HFFc6 (cell line): ENCODE measurements around the gene TRPT1. TPM values are rescaled to one million over a fixed set of nuclear protein-coding genes. Genes with fewer than 3 reads are reported as not detected.

Experiments used
- DNase-seq: peaks from one replicate; pipeline ENCODE4 v3.0.0-alpha.2; 2018
- H3K27ac Mint-ChIP-seq: 2 replicates; pipeline ENCODE4 v1.8.0; 2020; ENCODE audit warnings: mild to moderate bottlenecking, mixed read lengths
- H3K27me3 Mint-ChIP-seq: 2 replicates; pipeline ENCODE4 v1.8.0; 2021; ENCODE audit warnings: mild to moderate bottlenecking, moderate library complexity, mixed read lengths; ENCODE audit not compliant: insufficient read depth
- H3K36me3 Mint-ChIP-seq: 2 replicates; pipeline ENCODE4 v1.8.0; 2021; ENCODE audit warnings: low read depth, mixed read lengths
- H3K4me1 Mint-ChIP-seq: 2 replicates; pipeline ENCODE4 v1.8.0; 2020; ENCODE audit warnings: low read depth, mixed read lengths
- H3K4me3 Mint-ChIP-seq: 2 replicates; pipeline ENCODE4 v1.8.0; 2020; ENCODE audit warnings: mild to moderate bottlenecking, moderate library complexity, mixed read lengths
- H3K9me3 Mint-ChIP-seq: 2 replicates; pipeline ENCODE4 v1.8.0; 2020; ENCODE audit warnings: mild to moderate bottlenecking, mixed read lengths
- CTCF ChIP-seq: fragments of 200-600 bp; sonication (generic); IDR thresholded peaks from 2 replicates; pipeline ENCODE4 v1.5.0; 2021; ENCODE audit warnings: antibody characterized with exemption, mild to moderate bottlenecking
- total RNA-seq, 6 experiments: library from RNA; stranded (reverse); fragmentation: NEBNext Ultra II Directional; extraction: Animal tissue kit (Norgen Biotek cat#: 25700); gene quantifications; 2 replicates in 1 of 6; 3 replicates in 5 of 6; pipeline ENCODE4 v1.2.3, GENCODE V29; 2021

The TRPT1 gene
- total RNA-seq, 6 experiments from 2014 or later: 32.6 to 41.1 (median 39.7) TPM

- Mint-ChIP-seq H3K27me3 (no peaks in the 10 kb centered on the region; the same call in 1 of the 2 replicates), H3K4me1 (peaks cover 47% of the 10 kb centered on the region), H3K36me3 (peaks cover 11% of the 10 kb centered on the region; the same call in 1 of the 2 replicates), H3K9me3 (no peaks in the 10 kb centered on the region), H3K27ac (peak overlapping the region; percentile 97), H3K4me3 (peak overlapping the region; percentile 96)
- TF ChIP-seq CTCF: peak; percentile 10; the same call in 1 of the 2 replicates
- DNase-seq: peak; percentile 85
Measured at GRCh38 chr11:64185175-64185692, 40.8 kb downstream of the TRPT1 start.

- no peak for TF ChIP-seq CTCF
- DNase-seq: no peak
- Mint-ChIP-seq H3K27me3 (no peaks in the 10 kb centered on the region; the same call in 1 of the 2 replicates), H3K9me3 (no peaks in the 10 kb centered on the region), H3K36me3 (peaks cover 13% of the 10 kb centered on the region; the same call in 1 of the 2 replicates), H3K4me3 (peak overlapping the region; percentile 96), H3K27ac (no peak overlapping the region; the same call in 1 of the 2 replicates), H3K4me1 (peaks cover 41% of the 10 kb centered on the region)
Measured at GRCh38 chr11:64183890-64184289, 42.1 kb downstream of the TRPT1 start.

- Mint-ChIP-seq H3K4me1 (peaks cover 41% of the 10 kb centered on the region), H3K4me3 (peak overlapping the region; percentile 86), H3K27me3 (peaks cover 1% of the 10 kb centered on the region; the same call in 1 of the 2 replicates), H3K36me3 (peaks cover 25% of the 10 kb centered on the region), H3K9me3 (no peaks in the 10 kb centered on the region), H3K27ac (peak overlapping the region; percentile 90)
- no peak for TF ChIP-seq CTCF
- DNase-seq: peak; percentile 92
Measured at GRCh38 chr11:64181506-64182411, 44.2 kb downstream of the TRPT1 start.

GRCh38 chr11:64180891-64181290, 45.1 kb downstream of the TRPT1 start:
- peak overlapping the region; percentile 90 for H3K27ac Mint-ChIP-seq
- peak overlapping the region; percentile 86 for H3K4me3 Mint-ChIP-seq
- H3K9me3 Mint-ChIP-seq: no peaks in the 10 kb centered on the region
- peaks cover 41% of the 10 kb centered on the region for H3K4me1 Mint-ChIP-seq
- DNase-seq: no peak
- TF ChIP-seq CTCF: no peak
- H3K27me3 Mint-ChIP-seq: peaks cover 2% of the 10 kb centered on the region; the same call in 1 of the 2 replicates
- peaks cover 25% of the 10 kb centered on the region for H3K36me3 Mint-ChIP-seq

- TF ChIP-seq CTCF: no peak
- H3K9me3 Mint-ChIP-seq: peaks cover 6% of the 10 kb centered on the region
- H3K27ac Mint-ChIP-seq: no peak overlapping the region
- H3K4me3 Mint-ChIP-seq: no peak overlapping the region
- no peak for DNase-seq
- H3K36me3 Mint-ChIP-seq: peaks cover 22% of the 10 kb centered on the region
- H3K4me1 Mint-ChIP-seq: peaks cover 32% of the 10 kb centered on the region
- H3K27me3 Mint-ChIP-seq: peaks cover 2% of the 10 kb centered on the region; the same call in 1 of the 2 replicates
Measured at GRCh38 chr11:64178951-64179639, 46.9 kb downstream of the TRPT1 start.
